GM19467 (cell line): ENCODE results near the gene EXOSC10.
"Not testable (repeated sequence)": the region's sequence is repeated elsewhere in the genome, so short reads cannot be mapped to it uniquely, and the experiment has no call there.

Experiments used
- ATAC-seq: cut with Tn5 transposase; IDR thresholded peaks from one replicate; pipeline ENCODE4 v1.9.1; 2021; ENCODE audit warnings: mild to moderate bottlenecking, moderate library complexity; ENCODE audit not compliant: unreplicated experiment

The EXOSC10 gene

DNA sequence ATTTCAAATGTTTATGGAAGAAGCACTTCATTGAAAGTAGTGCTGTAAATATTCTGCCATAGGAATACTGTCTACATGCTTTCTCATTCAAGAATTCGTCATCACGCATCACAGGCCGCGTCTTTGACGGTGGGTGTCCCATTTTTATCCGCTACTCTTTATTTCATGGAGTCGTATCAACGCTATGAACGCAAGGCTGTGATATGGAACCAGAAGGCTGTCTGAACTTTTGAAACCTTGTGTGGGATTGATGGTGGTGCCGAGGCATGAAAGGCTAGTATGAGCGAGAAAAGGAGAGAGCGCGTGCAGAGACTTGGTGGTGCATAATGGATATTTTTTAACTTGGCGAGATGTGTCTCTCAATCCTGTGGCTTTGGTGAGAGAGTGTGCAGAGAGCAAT, 76.5 kb downstream of the EXOSC10 start:
- no peak for ATAC-seq

DNA sequence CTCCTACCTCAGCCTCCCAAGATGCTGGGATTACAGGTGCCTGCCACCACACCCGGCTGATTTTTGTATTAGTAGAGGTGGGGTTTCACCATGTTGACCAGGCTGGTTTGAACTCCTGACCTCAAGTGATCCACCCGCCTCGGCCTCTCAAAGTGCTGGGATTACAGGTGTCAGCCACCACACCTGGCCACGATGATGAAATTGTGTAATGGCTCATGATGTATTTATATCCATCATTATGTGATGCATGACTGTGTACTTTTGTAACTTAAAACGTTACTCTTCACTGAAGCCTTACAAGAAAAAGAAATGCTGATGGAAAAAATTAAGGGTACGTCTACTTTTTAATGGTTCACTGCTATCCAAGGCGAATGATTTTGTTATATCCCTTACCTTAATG, 79.7 kb downstream of the EXOSC10 start:
- no peak for ATAC-seq

DNA sequence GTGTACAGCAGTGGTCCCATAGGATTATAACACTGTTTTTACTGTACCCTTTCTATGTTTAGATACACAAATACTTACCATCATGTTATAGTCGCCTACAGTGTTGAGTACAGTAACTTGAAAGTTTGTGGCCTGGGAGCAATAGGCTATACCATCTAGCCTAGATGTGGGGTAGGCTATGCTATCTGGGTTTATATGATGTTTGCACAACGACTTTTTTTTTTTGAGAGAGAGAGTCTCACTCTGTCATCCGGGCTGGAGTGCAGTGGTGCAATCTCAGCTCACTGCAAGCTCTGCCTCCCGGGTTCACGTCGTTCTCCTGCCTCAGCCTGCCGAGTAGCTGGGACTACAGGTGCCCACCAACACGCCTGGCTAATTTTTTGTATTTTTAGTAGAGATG, 80.3 kb downstream of the EXOSC10 start:
- not testable (repeated sequence) for ATAC-seq
